ENCODE measurements around the gene LRMDA. TPM values are rescaled to one million over a fixed set of nuclear protein-coding genes. Genes with fewer than 3 reads are reported as not detected.

LRMDA gene
- total and polyA plus RNA-seq, 12 donors = 30.7 to 132 (median 78.1) TPM

- Histone ChIP-seq H3K9me3 (replicated peaks in 1 of 3) (no peaks in the 10 kb centered on the region), H3K4me3 (no peak overlapping the region), H3K36me3 (replicated peaks in 1 of 2) (no peaks in the 10 kb centered on the region), H3K4me1 (replicated peaks in 1 of 2) (peaks cover 19 to 39% of the 10 kb centered on the region in 2 donors), H3K27ac (peak overlapping the region in 4 of 5 donors; percentile 22 to 79 (median 55)), H3K27me3 (no peaks in the 10 kb centered on the region)
- intact Hi-C loops (cut with DNase I) = no loop called here
- TF ChIP-seq CTCF (IDR thresholded peaks at IDR 0.05) = no peak
- TF ChIP-seq POLR2A (IDR thresholded peaks at IDR 0.05) = no peak
- DNase-seq = peak; percentile 81 to 94 (median 91)
- 44 to 64% (median 49%) methylated on average over 7 of the region's 7 CpGs for WGBS, 4 donors
These were observed 111.5 kb downstream of the LRMDA start for GRCh38 chr10:75542906-75543305.

- intact Hi-C loops (cut with DNase I) = no loop called here
- H3K9me3 ChIP-seq (replicated peaks in 1 of 3) = no peaks in the 10 kb centered on the region
- no peak for DNase-seq
- WGBS, 4 donors = 75 to 82% (median 78%) methylated on average over 2 of the region's 2 CpGs
- TF ChIP-seq CTCF (IDR thresholded peaks at IDR 0.05) = no peak
- H3K36me3 ChIP-seq (replicated peaks in 1 of 2) = no peaks in the 10 kb centered on the region
- peaks cover 23 to 47% of the 10 kb centered on the region in 2 donors for H3K4me1 ChIP-seq (replicated peaks in 1 of 2)
- no peak overlapping the region for H3K4me3 ChIP-seq
- H3K27ac ChIP-seq = no peak overlapping the region
- H3K27me3 ChIP-seq = no peaks in the 10 kb centered on the region
These were observed 113.0 kb downstream of the LRMDA start for GRCh38 chr10:75544386-75544785.

GRCh38 chr10:75544993-75545706 is 113.7 kb downstream of the LRMDA start:
- H3K27me3 ChIP-seq = no peaks in the 10 kb centered on the region
- intact Hi-C loops (cut with DNase I) = no loop called here

GRCh38 chr10:75546004-75546403 is 114.6 kb downstream of the LRMDA start:
- no peaks in the 10 kb centered on the region for H3K9me3 ChIP-seq (replicated peaks in 1 of 3)
- TF ChIP-seq POLR2A (IDR thresholded peaks at IDR 0.05) (no peak), CTCF (IDR thresholded peaks at IDR 0.05) (no peak)
- H3K36me3 ChIP-seq (replicated peaks in 1 of 2) = no peaks in the 10 kb centered on the region
- intact Hi-C loops (cut with DNase I) = no loop called here
- no peaks in the 10 kb centered on the region for H3K27me3 ChIP-seq
- DNase-seq = peak in 1 of 7 donors; percentile 21
- H3K27ac ChIP-seq = no peak overlapping the region
- peaks cover 23 to 47% of the 10 kb centered on the region in 2 donors for H3K4me1 ChIP-seq (replicated peaks in 1 of 2)
- no peak overlapping the region for H3K4me3 ChIP-seq

More at GRCh38 chr10:75544993-75545706, 113.7 kb downstream of the LRMDA start:
- Histone ChIP-seq H3K9me3 (replicated peaks in 1 of 3) (no peaks in the 10 kb centered on the region), H3K27ac (no peak overlapping the region), H3K36me3 (replicated peaks in 1 of 2) (no peaks in the 10 kb centered on the region), H3K4me1 (replicated peaks in 1 of 2) (peaks cover 23 to 47% of the 10 kb centered on the region in 2 donors), H3K4me3 (no peak overlapping the region)
- TF ChIP-seq POLR2A (IDR thresholded peaks at IDR 0.05) (no peak), CTCF (IDR thresholded peaks at IDR 0.05) (no peak)
- DNase-seq = no peak
- 70 to 79% (median 71%) methylated on average over 5 of the region's 5 CpGs for WGBS, 4 donors

Data from adrenal gland (tissue), 12 donors.